ENCODE measurements around the gene EPHB2. TPM values are rescaled to one million over a fixed set of nuclear protein-coding genes. Genes with fewer than 3 reads are reported as not detected.

Gene EPHB2
- total RNA-seq, 1 experiment from 2014 or later = 18.5 TPM

GRCh38 chr1:22970096-22970495 lies 259.5 kb downstream of the EPHB2 start:
- Mint-ChIP-seq H3K9me3 (peaks cover 11% of the 10 kb centered on the region), H3K4me3 (no peak overlapping the region), H3K36me3 (no peaks in the 10 kb centered on the region), H3K27me3 (ENCODE audit: low read depth) (peaks cover 17% of the 10 kb centered on the region), H3K27ac (no peak overlapping the region), H3K4me1 (peaks cover 12% of the 10 kb centered on the region)
- ATAC-seq = no peak
- TF ChIP-seq ATF1 (CRISPR knock-in tag; IDR thresholded peaks at IDR 0.05) (no peak), ZBTB21 (CRISPR knock-in tag; IDR thresholded peaks at IDR 0.05; ENCODE audit: borderline replicate concordance) (no peak), E2F1 (CRISPR knock-in tag; IDR thresholded peaks at IDR 0.05) (no peak), NR3C1 (CRISPR knock-in tag; conservative IDR thresholded peaks at IDR 0.05; ENCODE audit: low read depth) (no peak)
- ChIA-PET CTCF (no interaction called here), POLR2A (no interaction called here)
- no peak for DNase-seq (ENCODE audit: low spot score)

Small RNA genes lying within 50 kb of the gene (microRNA-seq; reads per million reads assigned to microRNA genes)
- gene MIR4253 (ENCODE audit: borderline number of aligned reads) (not detected), gene MIR4684 (ENCODE audit: borderline number of aligned reads) (not detected)

Other genes starting within 250 kb of the EPHB2 start
- gene EPHA8, start 147.3 kb upstream of the EPHB2 start, total RNA-seq (2021) = 3.8 to 7.1 TPM (median 5.6 TPM) in 3 replicates
- gene C1QA, start 74.2 kb upstream of the EPHB2 start, total RNA-seq (2021) = 0.50 to 0.92 TPM (median 0.76 TPM) in 3 replicates
- gene C1QC, start 67.2 kb upstream of the EPHB2 start, total RNA-seq (2021) = 0.21 to 0.66 TPM (median 0.28 TPM) in 3 replicates
- gene C1QB, start 57.6 kb upstream of the EPHB2 start, total RNA-seq (2021) = 0.61 to 1.1 TPM (median 0.62 TPM) in 3 replicates